Cardiac fibroblast (primary cell): ENCODE measurements around the gene SYNC.
A peak's percentile ranks its signal among the peaks of the same experiment; 100 is the strongest.

Source experiments
- DNase-seq, 2 donors: peaks; one replicate each; pipeline versions ENCODE4 v3.0.0 to v3.0.0-alpha.2; 2010; ENCODE audit warnings: low read depth in 2 of 2
- H3K4me3 ChIP-seq, 2 donors: replicated peaks in 1 of 2; 1 replicate in 1 of 2; 2 replicates in 1 of 2; pipeline ENCODE4 v1.5.1; 2011; ENCODE audit warnings: low read depth in 2 of 2, low read length in 2 of 2, mild to moderate bottlenecking in 2 of 2, moderate library complexity in 1 of 2
- CTCF ChIP-seq: IDR thresholded peaks from one replicate; pipeline ENCODE4 v1.5.1; 2011; ENCODE audit warnings: low read depth, mild to moderate bottlenecking, low read length, inconsistent platforms

SYNC gene

GRCh38 chr1:32702599-32703478, at the start of gene SYNC:
Gene SYNC (minus strand): TSS chr1:32702770. CDS start chr1:32702660, 110 bp downstream.
- DNase-seq: peak; percentile 51 to 81
- no peak for TF ChIP-seq CTCF
- peak within 1 kb of the TSS; percentile 62 to 70 for H3K4me3 ChIP-seq

- TF ChIP-seq CTCF: no peak
- DNase-seq: no peak
- H3K4me3 ChIP-seq: no peak overlapping the region
These were observed 47.2 kb upstream of the SYNC start for GRCh38 chr1:32749771-32750170.

- DNase-seq: no peak
- no peak overlapping the region for H3K4me3 ChIP-seq
- no peak for TF ChIP-seq CTCF
These were observed 46.8 kb upstream of the SYNC start for GRCh38 chr1:32749332-32749731.

- H3K4me3 ChIP-seq: no peak overlapping the region
- TF ChIP-seq CTCF: no peak
- no peak for DNase-seq
These were observed 46.4 kb upstream of the SYNC start for GRCh38 chr1:32748926-32749325.

GRCh38 chr1:32748348-32748747, 45.8 kb upstream of the SYNC start:
- DNase-seq: no peak
- TF ChIP-seq CTCF: no peak
- no peak overlapping the region for H3K4me3 ChIP-seq

- TF ChIP-seq CTCF: no peak
- no peak for DNase-seq
- H3K4me3 ChIP-seq: no peak overlapping the region
These were observed 43.6 kb upstream of the SYNC start for GRCh38 chr1:32746130-32746529.

- TF ChIP-seq CTCF: no peak
- no peak overlapping the region for H3K4me3 ChIP-seq
- no peak for DNase-seq
These were observed 41.5 kb upstream of the SYNC start for GRCh38 chr1:32744071-32744425.
